Measurements from ENCODE around the gene PTGDR2. TPM values are rescaled to one million over a fixed set of nuclear protein-coding genes. Genes with fewer than 3 reads are reported as not detected.

PTGDR2 gene
- total and polyA plus RNA-seq, 4 donors, result 0.13 to 0.23 (median 0.17) TPM

DNA sequence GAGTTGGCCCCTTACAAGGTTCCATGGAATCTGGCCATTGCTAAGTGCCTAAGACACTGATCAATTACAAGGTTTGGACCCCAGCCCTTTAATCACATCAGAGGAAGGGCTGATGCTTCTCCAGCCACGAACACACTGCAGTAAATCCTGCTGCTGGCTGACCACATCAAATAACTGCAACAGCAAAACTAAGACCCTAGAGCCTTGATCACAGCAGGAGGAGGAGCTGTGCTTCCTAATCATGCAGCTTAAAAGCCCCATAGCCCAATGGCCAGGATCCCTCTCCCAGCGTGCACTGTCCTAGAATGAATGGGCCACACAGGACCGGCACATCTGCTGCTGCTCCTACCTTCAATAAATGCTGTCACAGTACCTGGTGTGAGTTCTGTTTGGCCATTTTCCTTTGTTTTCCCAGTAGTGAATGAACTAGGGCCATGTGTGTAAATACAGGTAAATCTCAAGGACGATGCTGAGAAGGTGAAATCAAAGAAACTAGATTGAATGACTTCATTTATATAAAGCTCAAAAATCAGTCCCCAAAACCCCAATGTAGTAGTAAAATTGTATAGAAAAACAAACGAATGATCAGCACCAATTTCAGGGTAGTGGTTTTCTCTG, 24.3 kb upstream of the PTGDR2 start:
- Histone ChIP-seq H3K9me3 (ENCODE audit: control insufficient read depth in 4 of 4, insufficient read depth in 3 of 4, low read length in 3 of 4) (peaks cover 0 to 2% (median 0%) of the 10 kb centered on the region in 4 donors), H3K36me3 (ENCODE audit: control insufficient read depth in 4 of 4, insufficient read depth in 4 of 4, low read length in 4 of 4) (peaks cover 0 to 15% (median 1%) of the 10 kb centered on the region in 4 donors), H3K27me3 (ENCODE audit: control insufficient read depth in 3 of 3, insufficient read depth in 3 of 3, low read length in 2 of 3) (no peaks in the 10 kb centered on the region), H3K4me1 (ENCODE audit: control insufficient read depth in 5 of 5, insufficient read depth in 5 of 5, low read length in 5 of 5) (no peaks in the 10 kb centered on the region), H3K27ac (ENCODE audit: low read depth in 1 of 2, low read length in 1 of 2) (no peak overlapping the region), H3K4me3 (no peak overlapping the region), H3K9ac (ENCODE audit: insufficient read depth in 1 of 2, low read length in 2 of 2) (no peak overlapping the region)
- 87 to 94% methylated on average over 5 of the region's 5 CpGs for WGBS, 2 donors
- no peak for ATAC-seq (ENCODE audit: insufficient read depth, low FRiP score)
- no peak for TF ChIP-seq CTCF (IDR thresholded peaks at IDR 0.05; ENCODE audit: control extremely low read depth, extremely low read depth)
- DNase-seq, result peak in 1 of 3 donors; percentile 1

- H3K27me3 ChIP-seq (ENCODE audit: control insufficient read depth in 3 of 3, insufficient read depth in 3 of 3, low read length in 2 of 3), result no peaks in the 10 kb centered on the region
These were observed 23.4 kb upstream of the PTGDR2 start for GRCh38 chr11:60879104-60879503.

DNA sequence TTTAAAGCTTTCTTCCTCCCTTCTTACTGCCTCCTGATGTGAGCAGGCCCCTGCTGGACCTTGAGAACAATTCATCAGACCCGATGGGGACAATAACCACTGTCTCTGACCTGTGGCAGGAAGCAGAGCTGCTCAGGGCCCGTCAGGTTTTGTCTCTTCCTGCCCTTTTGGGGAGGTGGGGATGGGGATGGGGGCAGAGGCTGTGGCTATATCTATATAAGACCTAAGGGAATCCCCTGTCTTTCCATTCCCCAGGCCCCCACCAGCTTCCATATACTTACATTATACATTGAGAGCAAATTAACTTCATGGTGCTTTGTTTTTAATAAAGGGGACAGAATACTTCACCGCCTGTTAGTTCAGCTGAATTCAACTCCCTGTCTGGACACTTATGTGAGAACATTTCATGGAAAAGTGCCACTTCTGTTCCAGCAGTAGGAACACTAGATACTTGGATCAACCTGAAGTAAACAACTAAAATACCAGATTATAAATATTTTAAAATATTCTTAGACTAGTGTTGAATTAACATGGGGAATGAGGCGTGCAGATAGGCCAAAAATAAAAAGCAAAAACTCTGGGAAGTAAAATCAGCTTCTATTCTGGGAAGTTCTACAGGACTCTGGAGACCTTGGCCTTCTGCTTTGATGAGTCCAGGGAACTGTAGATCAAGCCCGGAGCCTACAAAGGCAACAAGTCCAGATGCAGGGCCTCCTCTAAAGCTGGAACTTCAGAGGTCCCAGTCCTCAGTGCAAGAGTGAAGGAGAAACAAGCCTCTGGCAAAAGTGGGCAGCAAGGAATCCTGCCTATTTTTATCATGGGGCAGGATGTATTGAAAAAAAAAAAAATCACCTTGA, 22.7 kb upstream of the PTGDR2 start:
- peaks cover 0 to 15% (median 1%) of the 10 kb centered on the region in 4 donors for H3K36me3 ChIP-seq (ENCODE audit: control insufficient read depth in 4 of 4, insufficient read depth in 4 of 4, low read length in 4 of 4)
- peak overlapping the region in 1 of 2 donors; percentile 7 for H3K27ac ChIP-seq (ENCODE audit: low read depth in 1 of 2, low read length in 1 of 2)
- H3K4me3 ChIP-seq, result no peak overlapping the region
- peaks cover 0 to 2% (median 0%) of the 10 kb centered on the region in 4 donors for H3K9me3 ChIP-seq (ENCODE audit: control insufficient read depth in 4 of 4, insufficient read depth in 3 of 4, low read length in 3 of 4)
- TF ChIP-seq CTCF (IDR thresholded peaks at IDR 0.05; ENCODE audit: control extremely low read depth, extremely low read depth), result no peak
- DNase-seq (peak in 1 of 3 donors; percentile 2), ATAC-seq (ENCODE audit: insufficient read depth, low FRiP score) (no peak)
- no peaks in the 10 kb centered on the region for H3K27me3 ChIP-seq (ENCODE audit: control insufficient read depth in 3 of 3, insufficient read depth in 3 of 3, low read length in 2 of 3)
- peak overlapping the region in 1 of 2 donors; percentile 25 for H3K9ac ChIP-seq (ENCODE audit: insufficient read depth in 1 of 2, low read length in 2 of 2)
- H3K4me1 ChIP-seq (ENCODE audit: control insufficient read depth in 5 of 5, insufficient read depth in 5 of 5, low read length in 5 of 5), result no peaks in the 10 kb centered on the region
- 75 to 77% methylated on average over 5 of the region's 5 CpGs for WGBS, 2 donors

More at GRCh38 chr11:60879104-60879503, 23.4 kb upstream of the PTGDR2 start:
- Histone ChIP-seq H3K4me1 (ENCODE audit: control insufficient read depth in 5 of 5, insufficient read depth in 5 of 5, low read length in 5 of 5) (no peaks in the 10 kb centered on the region), H3K36me3 (ENCODE audit: control insufficient read depth in 4 of 4, insufficient read depth in 4 of 4, low read length in 4 of 4) (peaks cover 0 to 15% (median 1%) of the 10 kb centered on the region in 4 donors), H3K4me3 (no peak overlapping the region), H3K27ac (ENCODE audit: low read depth in 1 of 2, low read length in 1 of 2) (no peak overlapping the region), H3K9me3 (ENCODE audit: control insufficient read depth in 4 of 4, insufficient read depth in 3 of 4, low read length in 3 of 4) (peaks cover 0 to 2% (median 0%) of the 10 kb centered on the region in 4 donors), H3K9ac (ENCODE audit: insufficient read depth in 1 of 2, low read length in 2 of 2) (peak overlapping the region in 1 of 2 donors; percentile 25)
- DNase-seq (no peak), ATAC-seq (ENCODE audit: insufficient read depth, low FRiP score) (no peak)
- no peak for TF ChIP-seq CTCF (IDR thresholded peaks at IDR 0.05; ENCODE audit: control extremely low read depth, extremely low read depth)
- 84 to 91% methylated on average over 1 of the region's 1 CpG for WGBS, 2 donors
